H9 (cell line): ENCODE data around the gene ZNF783. TPM values are rescaled to one million over a fixed set of nuclear protein-coding genes. Genes with fewer than 3 reads are reported as not detected.
"Not testable (repeated sequence)": the region's sequence is repeated elsewhere in the genome, so short reads cannot be mapped to it uniquely, and the experiment has no call there.

Source experiments
- DNase-seq: peaks from one replicate; pipeline ENCODE4 v3.0.0-alpha.2; 2017
- H2AFZ ChIP-seq: one replicate; pipeline ENCODE4 v1.6.1; 2013; ENCODE audit warnings: mild to moderate bottlenecking, low read length, control low read depth, moderate library complexity
- H2AK5ac ChIP-seq: 2 replicates; pipeline ENCODE4 v1.6.1; 2013; ENCODE audit warnings: low read length, control low read depth, mixed read lengths; ENCODE audit not compliant: insufficient read length
- H2BK120ac ChIP-seq: one replicate; pipeline ENCODE4 v1.6.1; 2013; ENCODE audit warnings: low read depth, mild to moderate bottlenecking, low read length, control low read depth, inconsistent platforms; ENCODE audit not compliant: poor library complexity, severe bottlenecking
- H2BK12ac ChIP-seq: 2 replicates; pipeline ENCODE4 v1.6.1; 2013; ENCODE audit warnings: low read length, control low read depth, mixed read lengths, low read depth; ENCODE audit not compliant: insufficient read length
- H2BK15ac ChIP-seq: 2 replicates; pipeline ENCODE4 v1.6.1; 2013; ENCODE audit warnings: low read depth, low read length, control low read depth
- H2BK20ac ChIP-seq: one replicate; pipeline ENCODE4 v1.6.1; 2013; ENCODE audit warnings: low read depth, mild to moderate bottlenecking, low read length, control low read depth, inconsistent platforms; ENCODE audit not compliant: poor library complexity, severe bottlenecking
- H2BK5ac ChIP-seq: 2 replicates; pipeline ENCODE4 v1.6.1; 2013; ENCODE audit warnings: low read length, control low read depth, mixed read lengths; ENCODE audit not compliant: insufficient read length
- H3K14ac ChIP-seq: 2 replicates; pipeline ENCODE4 v1.6.1; 2013; ENCODE audit warnings: low read length, control low read depth; ENCODE audit not compliant: insufficient read depth
- H3K18ac ChIP-seq: 2 replicates; pipeline ENCODE4 v1.6.1; 2013; ENCODE audit warnings: low read depth, mild to moderate bottlenecking, mixed read lengths, low read length, control low read depth; ENCODE audit not compliant: insufficient read length
- H3K23ac ChIP-seq: 2 replicates; pipeline ENCODE4 v1.6.1; 2013; ENCODE audit warnings: low read length, control low read depth, mixed read lengths, low read depth; ENCODE audit not compliant: insufficient read length
- H3K23me2 ChIP-seq: 2 replicates; pipeline ENCODE4 v1.6.1; 2013; ENCODE audit warnings: low read depth, mild to moderate bottlenecking, mixed read lengths, low read length, control low read depth; ENCODE audit not compliant: insufficient read length, poor library complexity, severe bottlenecking
- H3K27ac ChIP-seq: 2 replicates; pipeline ENCODE4 v1.5.1; 2013; ENCODE audit warnings: low read length, control low read depth, mixed read lengths, low read depth; ENCODE audit not compliant: insufficient read length
- H3K27me3 ChIP-seq: 2 replicates; pipeline ENCODE4 v1.6.1; 2013; ENCODE audit warnings: low read length, control low read depth, inconsistent platforms; ENCODE audit not compliant: insufficient read depth
- H3K4ac ChIP-seq: 2 replicates; pipeline ENCODE4 v1.6.1; 2013; ENCODE audit warnings: low read depth, mild to moderate bottlenecking, control low read depth, inconsistent platforms, low read length, moderate library complexity
- H3K4me1 ChIP-seq: 2 replicates; pipeline ENCODE4 v1.6.1; 2013; ENCODE audit warnings: low read length, control low read depth, inconsistent platforms; ENCODE audit not compliant: insufficient read depth
- H3K4me2 ChIP-seq: 2 replicates; pipeline ENCODE4 v1.6.1; 2013; ENCODE audit warnings: low read length, control low read depth, mixed read lengths; ENCODE audit not compliant: insufficient read length, insufficient read depth
- H3K56ac ChIP-seq: 2 replicates; pipeline ENCODE4 v1.6.1; 2013; ENCODE audit warnings: low read depth, mild to moderate bottlenecking, mixed read lengths, low read length, control low read depth; ENCODE audit not compliant: insufficient read length
- H3K79me1 ChIP-seq: 2 replicates; pipeline ENCODE4 v1.6.1; 2013; ENCODE audit warnings: low read depth, mild to moderate bottlenecking, moderate library complexity, low read length, control low read depth, inconsistent platforms; ENCODE audit not compliant: insufficient read depth, poor library complexity, severe bottlenecking
- H3K79me2 ChIP-seq: 2 replicates; pipeline ENCODE4 v1.6.1; 2013; ENCODE audit warnings: low read length, control low read depth, inconsistent platforms; ENCODE audit not compliant: insufficient read depth
- H3K9ac ChIP-seq: 2 replicates; pipeline ENCODE4 v1.6.1; 2013; ENCODE audit warnings: low read length, control low read depth, mixed read lengths; ENCODE audit not compliant: insufficient read length; ENCODE audit errors: extremely low read depth
- H3K9me3 ChIP-seq: one replicate; pipeline ENCODE4 v1.6.1; 2013; ENCODE audit warnings: low read depth, low read length, inconsistent platforms; ENCODE audit not compliant: control insufficient read depth
- H3T11ph ChIP-seq: one replicate; pipeline ENCODE4 v1.6.1; 2013; ENCODE audit warnings: mild to moderate bottlenecking, low read length, control low read depth, inconsistent platforms
- H4K20me1 ChIP-seq: one replicate; pipeline ENCODE4 v1.6.1; 2013; ENCODE audit not compliant: control insufficient read depth, insufficient read length, insufficient read depth
- H4K5ac ChIP-seq: 2 replicates; pipeline ENCODE4 v1.6.1; 2013; ENCODE audit warnings: low read depth, mild to moderate bottlenecking, mixed read lengths, low read length, control low read depth; ENCODE audit not compliant: insufficient read length
- H4K8ac ChIP-seq: replicated peaks from 2 replicates; pipeline ENCODE4 v1.6.1; 2013; ENCODE audit warnings: low read length, control low read depth, mixed read lengths, low read depth; ENCODE audit not compliant: insufficient read length
- H4K91ac ChIP-seq: 2 replicates; pipeline ENCODE4 v1.6.1; 2013; ENCODE audit warnings: low read depth, mild to moderate bottlenecking, moderate library complexity, mixed read lengths, low read length, control low read depth; ENCODE audit not compliant: insufficient read length
- H3K27ac Mint-ChIP-seq, 3 experiments: 2 replicates in 2 of 3; 3 replicates in 1 of 3; pipeline ENCODE4 v1.8.0; 2020 to 2021; ENCODE audit warnings: mixed read lengths in 3 of 3, mild to moderate bottlenecking in 1 of 3, moderate library complexity in 1 of 3
- H3K27me3 Mint-ChIP-seq: 2 replicates; pipeline ENCODE4 v1.8.0; 2021; ENCODE audit warnings: low read depth, mild to moderate bottlenecking, moderate library complexity, mixed read lengths
- H3K36me3 Mint-ChIP-seq, 3 experiments: 2 replicates in 2 of 3; 3 replicates in 1 of 3; pipeline ENCODE4 v1.8.0; 2020 to 2021; ENCODE audit warnings: low read depth in 3 of 3, mixed read lengths in 3 of 3; ENCODE audit not compliant: insufficient read depth in 1 of 3
- H3K4me1 Mint-ChIP-seq, 2 experiments: 2 replicates each; pipeline ENCODE4 v1.8.0; 2020; ENCODE audit warnings: mixed read lengths in 2 of 2
- H3K4me3 Mint-ChIP-seq, 2 experiments: 2 replicates in 1 of 2; 3 replicates in 1 of 2; pipeline ENCODE4 v1.8.0; 2020 to 2021; ENCODE audit warnings: mild to moderate bottlenecking in 2 of 2, mixed read lengths in 2 of 2, moderate library complexity in 1 of 2
- H3K9me3 Mint-ChIP-seq, 2 experiments: 2 replicates in 1 of 2; 3 replicates in 1 of 2; pipeline ENCODE4 v1.8.0; 2020; ENCODE audit warnings: mild to moderate bottlenecking in 2 of 2, mixed read lengths in 2 of 2, moderate library complexity in 1 of 2
- CTCF ChIP-seq: fragments of 200-600 bp; sonication (generic); conservative IDR thresholded peaks from 3 replicates; pipeline ENCODE4 v1.8.0; 2021; ENCODE audit warnings: antibody characterized with exemption, mild to moderate bottlenecking
- WGBS: extraction: QIAGEN DNeasy Blood & Tissue Kit; methylation state at CpG from one replicate; pipeline ENCODE4 v1.1.7; 2013; ENCODE audit warnings: missing lambda C conversion rate, low lambda C conversion rate, mixed read lengths; ENCODE audit not compliant: insufficient read length; ENCODE audit errors: extremely low coverage; 5-methylcytosine and 5-hydroxymethylcytosine counted together
- total RNA-seq: library from RNA; stranded (reverse); gene quantifications from 2 replicates; pipeline ENCODE4 v1.2.1, GENCODE V29; 2021

ZNF783 gene
- total RNA-seq, 1 experiment from 2014 or later, result 13.6 TPM

- no peaks in the 10 kb centered on the region for H3K4me1 ChIP-seq
- no peaks in the 10 kb centered on the region for H4K20me1 ChIP-seq
- no peaks in the 10 kb centered on the region for H3K9me3 ChIP-seq
- H3K36me3 Mint-ChIP-seq, result peaks cover 28 to 49% (median 35%) of the 10 kb centered on the region in 3 experiments; a peak in 6 of 7 replicates
- no peak overlapping the region for H3K4ac ChIP-seq
- no peak overlapping the region for H4K5ac ChIP-seq
- H3K27ac ChIP-seq, result no peak overlapping the region
- H3K18ac ChIP-seq, result no peak overlapping the region
- no peak overlapping the region for H3K56ac ChIP-seq
- H3K27me3 Mint-ChIP-seq, result no peaks in the 10 kb centered on the region
- H3K4me2 ChIP-seq, result no peak overlapping the region
- H3K79me2 ChIP-seq, result no peaks in the 10 kb centered on the region; the same call in 1 of the 2 replicates
- H3K79me1 ChIP-seq, result no peaks in the 10 kb centered on the region
- peaks cover 0 to under 1% of the 10 kb centered on the region in 2 experiments; a peak in 1 of 4 replicates for H3K4me1 Mint-ChIP-seq
- H2AK5ac ChIP-seq, result no peak overlapping the region
- H3K27me3 ChIP-seq, result no peaks in the 10 kb centered on the region
- WGBS, result no CpG with 5 or more reads among the region's 8 CpGs
- H2BK20ac ChIP-seq, result no peak overlapping the region
- no peak overlapping the region for H2BK5ac ChIP-seq
- H2BK12ac ChIP-seq, result no peak overlapping the region
- no peak overlapping the region for H4K91ac ChIP-seq
- H3K14ac ChIP-seq, result no peak overlapping the region
- no peak overlapping the region for H3T11ph ChIP-seq
- H3K9me3 Mint-ChIP-seq, result no peaks in the 10 kb centered on the region
- DNase-seq, result no peak
- H3K9ac ChIP-seq, result no peak overlapping the region
- no peak overlapping the region for H3K4me3 Mint-ChIP-seq
- H2BK15ac ChIP-seq, result no peak overlapping the region
- no peak overlapping the region for H2BK120ac ChIP-seq
- no peak overlapping the region for H3K23ac ChIP-seq
- no peak overlapping the region for H2AFZ ChIP-seq
- no peaks in the 10 kb centered on the region for H3K23me2 ChIP-seq
- H4K8ac ChIP-seq, result no peak overlapping the region
- no peak overlapping the region for H3K27ac Mint-ChIP-seq
- no peak for TF ChIP-seq CTCF
Observed at GRCh38 chr7:149267733-149268132, 5.7 kb downstream of the ZNF783 start.

- H3K4me3 Mint-ChIP-seq, H2AFZ ChIP-seq, H4K91ac ChIP-seq, H3K4me1 ChIP-seq, H3K27ac Mint-ChIP-seq, H4K20me1 ChIP-seq, H3K9me3 Mint-ChIP-seq, DNase-seq, H2BK20ac ChIP-seq, H3K4me2 ChIP-seq, H2BK5ac ChIP-seq, H4K8ac ChIP-seq, H3K23ac ChIP-seq, H2BK12ac ChIP-seq, H3K9me3 ChIP-seq, H3K79me2 ChIP-seq, H3T11ph ChIP-seq, H3K4ac ChIP-seq, H3K56ac ChIP-seq, H3K14ac ChIP-seq, H3K4me1 Mint-ChIP-seq, H3K18ac ChIP-seq, H2BK15ac ChIP-seq, H2BK120ac ChIP-seq, H4K5ac ChIP-seq, H3K27me3 Mint-ChIP-seq, H2AK5ac ChIP-seq, H3K27me3 ChIP-seq, H3K79me1 ChIP-seq, H3K27ac ChIP-seq, H3K9ac ChIP-seq, H3K23me2 ChIP-seq: not testable (repeated sequence)
- no CpG with 5 or more reads among the region's 8 CpGs for whole genome bisulfite sequencing
- peaks cover 46 to 51% (median 47%) of the 10 kb centered on the region in 3 experiments for H3K36me3 Mint-ChIP-seq
Observed at GRCh38 chr7:149274424-149274823, 12.4 kb downstream of the ZNF783 start.
